Gastroesophageal sphincter (tissue), 3 donors: ENCODE measurements around the gene NCOA5.

Experiments
- EP300 ChIP-seq: sonication (generic); formaldehyde crosslinking; IDR thresholded peaks from one replicate; pipeline ENCODE4 v1.6.1; 2017; ENCODE audit warnings: antibody characterized with exemption, mild to moderate bottlenecking
- POLR2A ChIP-seq, 2 donors: fragments of 450-650 bp; IDR thresholded peaks; one replicate each; pipeline ENCODE4 v1.6.1; 2017; ENCODE audit warnings: antibody characterized with exemption in 2 of 2, mild to moderate bottlenecking in 2 of 2, moderate library complexity in 1 of 2
- TF ChIP-seq, protein P1 (sequence below), 4 experiments: fragments of 200-600 bp in 2 of 4; fragments of 450-650 bp in 2 of 4; sonication (generic) in 1 of 4; IDR thresholded peaks; one replicate each; pipeline ENCODE4 v1.5.1; 2017 to 2019; ENCODE audit warnings: antibody characterized with exemption in 4 of 4, mild to moderate bottlenecking in 2 of 4, moderate library complexity in 2 of 4

DNA sequence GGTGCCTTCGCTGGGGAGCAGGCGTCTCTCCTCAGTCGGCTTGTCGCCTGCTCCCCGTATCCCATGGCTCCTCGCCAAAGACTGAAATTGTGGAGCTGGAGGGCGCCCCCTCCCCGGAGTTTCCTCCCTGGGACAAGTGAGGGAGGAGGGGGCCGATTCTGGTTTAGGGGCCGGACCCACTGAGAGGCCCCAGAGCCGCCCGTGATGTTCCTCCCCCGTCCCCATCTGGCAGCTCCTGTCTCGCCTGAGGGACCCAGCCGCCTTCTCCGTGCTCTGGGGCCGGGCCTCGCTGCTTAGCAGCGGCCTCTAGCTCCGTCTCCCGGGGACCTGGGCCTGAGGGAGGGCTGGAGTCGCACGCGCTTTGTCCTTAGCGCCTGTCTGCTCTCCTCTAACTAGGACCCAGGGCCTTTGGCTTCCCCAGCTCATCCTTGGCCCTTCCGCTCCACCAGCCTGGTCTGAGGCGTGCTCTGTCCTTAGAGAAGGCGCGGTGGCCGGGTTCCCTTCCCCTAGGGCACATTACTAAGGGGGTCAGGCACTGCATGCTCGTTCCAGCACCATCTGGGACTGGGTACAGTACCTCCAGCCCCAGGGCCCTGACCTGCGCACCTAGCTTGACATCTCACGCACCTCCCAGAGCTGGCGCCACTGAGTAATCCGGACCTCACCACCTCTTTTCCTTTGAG is 31.0 kb downstream of the NCOA5 start:
- TF ChIP-seq POLR2A (IDR thresholded peaks at IDR 0.05) (no peak), EP300 (no peak)
- TF ChIP-seq, protein P1, sequence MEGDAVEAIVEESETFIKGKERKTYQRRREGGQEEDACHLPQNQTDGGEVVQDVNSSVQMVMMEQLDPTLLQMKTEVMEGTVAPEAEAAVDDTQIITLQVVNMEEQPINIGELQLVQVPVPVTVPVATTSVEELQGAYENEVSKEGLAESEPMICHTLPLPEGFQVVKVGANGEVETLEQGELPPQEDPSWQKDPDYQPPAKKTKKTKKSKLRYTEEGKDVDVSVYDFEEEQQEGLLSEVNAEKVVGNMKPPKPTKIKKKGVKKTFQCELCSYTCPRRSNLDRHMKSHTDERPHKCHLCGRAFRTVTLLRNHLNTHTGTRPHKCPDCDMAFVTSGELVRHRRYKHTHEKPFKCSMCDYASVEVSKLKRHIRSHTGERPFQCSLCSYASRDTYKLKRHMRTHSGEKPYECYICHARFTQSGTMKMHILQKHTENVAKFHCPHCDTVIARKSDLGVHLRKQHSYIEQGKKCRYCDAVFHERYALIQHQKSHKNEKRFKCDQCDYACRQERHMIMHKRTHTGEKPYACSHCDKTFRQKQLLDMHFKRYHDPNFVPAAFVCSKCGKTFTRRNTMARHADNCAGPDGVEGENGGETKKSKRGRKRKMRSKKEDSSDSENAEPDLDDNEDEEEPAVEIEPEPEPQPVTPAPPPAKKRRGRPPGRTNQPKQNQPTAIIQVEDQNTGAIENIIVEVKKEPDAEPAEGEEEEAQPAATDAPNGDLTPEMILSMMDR (IDR thresholded peaks at IDR 0.05) = no peak
